Measurements from ENCODE around the gene SMIM22. TPM values are rescaled to one million over a fixed set of nuclear protein-coding genes. Genes with fewer than 3 reads are reported as not detected.

SMIM22 gene
- polyA plus RNA-seq, 2 of the 4 experiments (the other 2 are of a cell fraction) = not detected

GRCh38 chr16:4825196-4825595 lies 30.0 kb downstream of the SMIM22 start:
- DNase-seq (ENCODE audit: low read depth in 1 of 2, low spot score in 1 of 2) (no peak), ATAC-seq (no peak; a peak in 1 of 6 replicates), FAIRE-seq (no peak)
- no peaks in the 10 kb centered on the region for H3K4me1 ChIP-seq
- WGBS (ENCODE audit: missing lambda C conversion rate) = 98% methylated on average over 8 of the region's 8 CpGs
- no peaks in the 10 kb centered on the region for H3K9me3 ChIP-seq
- POLR2A ChIA-PET = no interaction called here
- no peak overlapping the region for H3K27ac ChIP-seq
- H3K4me3 ChIP-seq = no peak overlapping the region
- CTCF ChIA-PET = interaction anchor here (0.8 to 1.7 kb wide), 4 partner anchors 16 to 209 kb away, joined by 3 read pairs; no protein-coding TSS in a partner anchor
- TF ChIP-seq HES2 (IDR thresholded peaks at IDR 0.05) = no peak
- no peak for TF ChIP-seq ZC3H11A (IDR thresholded peaks at IDR 0.05)
- TF ChIP-seq JUN (IDR thresholded peaks at IDR 0.05) = no peak
- TF ChIP-seq TFCP2L1 (CRISPR knock-in tag; IDR thresholded peaks at IDR 0.05) = no peak
- TF ChIP-seq KDM5A (IDR thresholded peaks at IDR 0.05) = no peak
- no peak for TF ChIP-seq RFX5 (IDR thresholded peaks at IDR 0.05)
- no peak for TF ChIP-seq NFE2L2 (conservative IDR thresholded peaks at IDR 0.05; ENCODE audit: low read length)
- TF ChIP-seq ELK1 (IDR thresholded peaks at IDR 0.05; ENCODE audit: low read depth, low read length) = no peak
- no peak for TF ChIP-seq PHF8 (IDR thresholded peaks at IDR 0.05; ENCODE audit: borderline replicate concordance, low read depth)
- no peak for TF ChIP-seq HOXB5 (CRISPR knock-in tag; IDR thresholded peaks at IDR 0.05)
- no peak for TF ChIP-seq HEYL (CRISPR knock-in tag; IDR thresholded peaks at IDR 0.05)
- TF ChIP-seq JUNB (IDR thresholded peaks at IDR 0.05) = no peak
- H3K4me2 ChIP-seq = no peak overlapping the region

GRCh38 chr16:4826526-4826925 lies 31.4 kb downstream of the SMIM22 start:
- no peak overlapping the region for H3K4me2 ChIP-seq
- CTCF ChIA-PET = interaction anchor here (0.9 to 2.2 kb wide), 3 partner anchors 110 to 424 kb away, joined by 3 to 9 read pairs (median 4); partner anchors contain the start of gene PPL

More at GRCh38 chr16:4826526-4826925, 31.4 kb downstream of the SMIM22 start:
- DNase-seq (ENCODE audit: low read depth in 1 of 2, low spot score in 1 of 2) (no peak), ATAC-seq (no peak), FAIRE-seq (no peak)
- H3K4me3 ChIP-seq = no peak overlapping the region
- H3K27ac ChIP-seq = no peak overlapping the region
- H3K4me1 ChIP-seq = no peaks in the 10 kb centered on the region
- POLR2A ChIA-PET = interaction anchor here (0.7 kb wide), 1 partner anchor 10 kb away, joined by 3 read pairs; no protein-coding TSS in a partner anchor
- WGBS (ENCODE audit: missing lambda C conversion rate) = 96% methylated on average over 4 of the region's 4 CpGs
- TF ChIP-seq ELK1 (IDR thresholded peaks at IDR 0.05; ENCODE audit: low read depth, low read length) = no peak
- no peak for TF ChIP-seq NPAS2 (CRISPR knock-in tag; IDR thresholded peaks at IDR 0.05; ENCODE audit: borderline replicate concordance)
- no peak for TF ChIP-seq EHMT2 (IDR thresholded peaks at IDR 0.05; ENCODE audit: low read depth)
- no peak for TF ChIP-seq TFCP2L1 (CRISPR knock-in tag; IDR thresholded peaks at IDR 0.05)
- TF ChIP-seq KDM1A (IDR thresholded peaks at IDR 0.05; ENCODE audit: low read depth) = no peak
- TF ChIP-seq NFE2L2 (conservative IDR thresholded peaks at IDR 0.05; ENCODE audit: low read length) = no peak
- TF ChIP-seq BHLHE40 (IDR thresholded peaks at IDR 0.05; ENCODE audit: low read depth, low read length) = no peak
- TF ChIP-seq RFX5 (IDR thresholded peaks at IDR 0.05) = no peak
- no peak for TF ChIP-seq E2F6 (IDR thresholded peaks at IDR 0.05; ENCODE audit: borderline replicate concordance, low read depth)
- no peak for TF ChIP-seq HOXB5 (CRISPR knock-in tag; IDR thresholded peaks at IDR 0.05)
- TF ChIP-seq HOXA7 (CRISPR knock-in tag; IDR thresholded peaks at IDR 0.05) = no peak
- no peak for TF ChIP-seq SMC3 (IDR thresholded peaks at IDR 0.05)
- no peak for TF ChIP-seq CBX2 (IDR thresholded peaks at IDR 0.05; ENCODE audit: borderline replicate concordance, low read depth)
- TF ChIP-seq EHF (CRISPR knock-in tag; IDR thresholded peaks at IDR 0.05) = no peak
- TF ChIP-seq CHD2 (IDR thresholded peaks at IDR 0.05; ENCODE audit: low read length, partially characterized antibody) = no peak
- no peak for TF ChIP-seq GATA3 (IDR thresholded peaks at IDR 0.05; ENCODE audit: borderline replicate concordance)
- no peak for TF ChIP-seq POLR2A (IDR thresholded peaks at IDR 0.05; ENCODE audit: low read length)
- no peak for TF ChIP-seq REST (IDR thresholded peaks at IDR 0.05)
- TF ChIP-seq HEYL (CRISPR knock-in tag; IDR thresholded peaks at IDR 0.05) = no peak
- H3K9me3 ChIP-seq = no peaks in the 10 kb centered on the region
